CD4-positive, alpha-beta T cell treated with Interleukin-1 beta for 1 hour (primary cell): ENCODE measurements around the gene MYO10.
"Not testable (repeated sequence)": the region's sequence is repeated elsewhere in the genome, so short reads cannot be mapped to it uniquely, and the experiment has no call there.

Source experiments
- DNase-seq, 2 donors: peaks; one replicate each; pipeline ENCODE4 v3.0.0-alpha.2; 2020 to 2022

MYO10 gene

DNA sequence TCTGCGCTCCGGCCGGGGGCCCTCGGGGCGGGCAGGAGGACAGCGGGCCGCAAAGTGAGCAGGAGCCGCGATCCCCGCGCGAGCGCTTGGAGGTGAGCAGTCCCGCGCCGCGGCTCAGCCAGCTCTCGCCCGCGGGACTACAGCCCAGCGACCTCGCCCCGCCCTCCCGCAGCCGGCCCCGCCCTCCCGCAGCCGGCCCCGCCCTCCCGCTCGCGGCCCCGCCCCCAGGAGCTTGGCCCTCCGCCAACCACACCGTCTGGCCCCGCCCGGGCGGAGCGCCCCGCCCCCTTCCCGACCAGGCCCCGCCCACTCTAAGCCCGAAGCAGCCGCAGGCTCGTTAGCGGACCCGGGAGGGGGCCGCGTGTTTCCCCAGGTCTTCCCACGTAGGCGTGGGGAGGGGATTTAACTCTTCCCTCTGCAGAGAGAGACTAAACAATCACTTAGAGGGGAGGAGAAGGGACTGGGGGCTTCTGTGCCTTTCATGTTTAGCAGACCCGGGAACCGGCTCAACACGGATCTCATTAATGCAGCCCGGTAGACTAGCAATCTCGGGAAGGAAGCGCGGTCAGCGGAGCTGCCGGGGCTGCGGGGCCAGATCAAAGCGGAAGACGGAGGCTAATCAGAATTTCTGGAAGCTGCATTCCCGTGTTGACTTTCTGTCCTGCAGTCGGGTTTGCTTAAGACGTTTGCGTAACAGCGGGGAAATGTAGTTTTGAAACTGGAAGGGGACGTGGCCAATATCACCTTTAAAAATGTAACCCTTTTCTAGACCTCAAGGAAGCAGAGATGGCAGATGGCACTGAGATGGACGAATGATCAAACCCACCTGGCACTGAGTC lies at the start of gene MYO10:
TSS of gene MYO10 (minus strand) at position 139 of the 839 bp plus-strand sequence. CDS start 480 bp downstream, outside the sequence.
- DNase-seq = peak; percentile 13 to 49

DNA sequence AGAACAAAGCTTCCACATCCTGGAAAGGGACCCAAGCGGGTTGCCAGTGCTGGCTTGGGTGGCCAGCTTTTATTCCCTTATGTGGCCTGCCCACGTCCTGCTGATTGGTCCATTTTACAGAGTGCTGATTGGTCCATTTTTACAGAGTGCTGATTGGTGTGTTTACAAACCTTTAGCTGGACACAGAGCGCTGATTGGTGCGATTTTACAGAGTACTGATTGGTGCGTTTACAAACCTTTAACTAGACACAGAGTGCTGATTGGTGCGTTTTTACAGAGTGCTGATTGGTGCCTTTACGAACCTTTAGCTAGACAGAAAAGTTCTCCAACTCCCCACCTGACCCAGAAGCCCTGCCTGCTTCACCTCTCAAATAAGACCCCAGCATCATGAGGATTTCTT lies 49.2 kb upstream of the MYO10 start:
- not testable (repeated sequence) for DNase-seq

DNA sequence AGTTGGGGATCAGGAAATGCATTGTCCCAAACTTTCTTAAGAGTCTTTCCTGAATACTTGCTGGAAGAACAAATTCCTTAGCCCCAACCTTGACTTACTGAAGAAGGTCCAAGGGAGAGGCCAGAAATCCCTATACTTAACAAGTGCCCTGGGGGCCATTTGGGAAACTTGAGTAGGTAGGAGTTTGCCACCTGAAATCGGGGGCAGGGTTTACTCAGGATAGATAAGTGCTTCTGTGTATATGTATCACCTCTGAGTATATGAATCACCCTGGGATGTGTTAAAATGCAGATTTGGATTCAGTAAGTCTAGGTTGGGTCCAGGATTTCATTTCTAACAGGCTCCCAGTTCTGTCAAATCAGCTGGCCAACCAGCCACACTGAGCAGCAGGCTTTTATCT lies 47.9 kb upstream of the MYO10 start:
- no peak for DNase-seq

DNA sequence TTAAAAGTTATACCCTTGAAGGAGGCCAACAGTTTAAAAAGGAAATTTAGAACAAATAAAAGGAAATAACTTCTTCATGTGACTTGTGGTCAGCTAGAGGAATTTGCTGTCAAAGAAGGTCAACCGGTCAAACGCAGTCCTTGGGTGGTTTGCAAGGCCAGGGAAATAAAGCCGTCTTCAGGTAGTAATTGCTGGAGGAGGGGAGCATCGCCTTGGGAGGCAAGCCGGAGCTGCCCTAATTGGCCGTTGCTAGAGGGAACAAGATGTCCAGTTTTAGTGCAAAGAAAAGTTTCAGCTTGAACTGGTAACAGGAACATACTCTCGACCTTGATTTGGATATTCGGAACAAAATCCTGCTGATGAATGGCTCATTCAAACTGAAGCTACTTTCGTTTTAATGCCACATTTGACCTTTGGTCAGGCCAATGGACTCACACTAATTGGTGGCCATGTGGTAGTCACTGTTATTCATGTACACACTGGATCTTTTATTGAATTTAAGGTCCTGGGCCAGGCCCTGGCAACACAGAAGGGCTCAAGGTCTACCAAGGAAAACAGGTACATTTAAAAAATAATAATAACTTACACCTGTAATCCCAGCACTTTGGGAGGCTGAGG lies 47.0 kb upstream of the MYO10 start:
- DNase-seq = no peak

DNA sequence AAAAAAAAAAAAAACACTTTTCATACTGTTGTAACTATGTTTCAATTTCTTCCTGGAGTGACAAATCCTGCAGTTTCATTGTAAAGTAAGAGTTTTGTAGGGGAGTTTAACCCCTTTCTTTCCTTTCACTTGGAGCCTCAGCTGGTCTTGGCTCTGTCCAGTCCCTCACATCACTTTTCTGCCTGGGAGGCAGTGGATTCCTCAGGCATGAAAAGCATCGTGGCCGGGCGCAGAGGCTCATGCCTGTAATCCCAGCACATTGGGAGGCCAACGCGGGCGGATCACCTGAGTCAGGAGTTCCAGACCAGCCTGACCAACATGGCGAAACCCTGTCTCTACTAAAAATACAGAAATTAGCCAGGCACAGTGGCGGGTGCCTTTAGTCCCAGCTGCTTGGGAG lies 45.6 kb upstream of the MYO10 start:
- no peak for DNase-seq

DNA sequence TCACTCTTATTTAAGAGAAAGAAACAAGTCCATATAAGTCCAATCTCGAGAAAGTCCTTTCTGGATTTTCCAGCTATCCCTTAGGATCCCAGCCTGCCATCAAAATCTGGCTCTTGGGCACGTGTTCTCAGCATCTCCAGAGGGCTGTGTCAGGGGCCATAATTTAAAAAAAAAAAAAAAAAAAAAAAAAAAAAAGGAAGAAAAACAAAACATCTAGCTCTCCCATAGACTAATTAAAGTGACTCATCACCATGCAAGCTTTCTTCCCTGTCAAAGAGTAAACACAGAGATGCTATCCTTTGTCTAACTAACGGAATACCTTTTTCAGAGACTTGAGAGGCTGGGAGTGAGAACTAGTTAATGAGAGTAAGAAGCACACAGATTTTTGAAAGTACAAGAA lies 44.9 kb upstream of the MYO10 start:
- no peak for DNase-seq

DNA sequence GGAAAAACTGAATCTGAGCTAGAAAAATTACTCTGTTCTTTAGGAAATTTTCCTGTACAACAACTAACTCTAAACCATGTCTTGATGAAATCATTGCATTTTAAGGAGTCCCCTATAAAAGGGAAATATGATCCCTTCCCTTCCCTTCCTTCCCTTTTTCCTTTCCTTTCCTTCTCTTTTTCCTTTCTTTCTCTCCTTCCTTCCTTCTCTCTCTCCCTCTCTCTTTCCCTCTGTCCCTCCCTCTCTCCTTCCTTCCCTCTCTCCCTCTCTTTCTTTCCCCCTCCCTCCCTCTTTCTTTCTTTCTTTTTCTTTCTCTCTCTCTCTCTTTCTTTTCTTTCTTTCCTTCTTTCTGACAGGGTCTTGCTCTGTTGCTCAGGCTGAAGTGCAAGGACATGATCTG lies 42.2 kb upstream of the MYO10 start:
- no peak for DNase-seq

DNA sequence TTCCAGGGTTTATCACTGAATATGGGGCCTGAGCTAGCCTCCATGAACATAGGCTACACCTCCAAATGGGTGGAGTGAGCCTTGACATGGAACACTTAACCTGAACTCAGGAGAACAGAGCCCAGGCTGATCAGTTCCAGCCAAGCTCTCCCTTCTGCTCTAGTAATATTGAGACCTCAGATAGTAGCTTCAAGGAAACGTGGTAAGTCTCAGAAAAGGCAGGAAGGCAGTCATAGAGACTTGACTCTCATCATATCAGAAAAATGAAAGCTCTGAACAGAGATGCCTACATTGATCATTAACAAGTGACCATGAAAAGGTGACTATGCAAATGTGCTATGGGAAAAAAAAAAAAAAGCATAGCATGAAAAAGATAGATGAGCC lies 40.5 kb upstream of the MYO10 start:
- DNase-seq = no peak

DNA sequence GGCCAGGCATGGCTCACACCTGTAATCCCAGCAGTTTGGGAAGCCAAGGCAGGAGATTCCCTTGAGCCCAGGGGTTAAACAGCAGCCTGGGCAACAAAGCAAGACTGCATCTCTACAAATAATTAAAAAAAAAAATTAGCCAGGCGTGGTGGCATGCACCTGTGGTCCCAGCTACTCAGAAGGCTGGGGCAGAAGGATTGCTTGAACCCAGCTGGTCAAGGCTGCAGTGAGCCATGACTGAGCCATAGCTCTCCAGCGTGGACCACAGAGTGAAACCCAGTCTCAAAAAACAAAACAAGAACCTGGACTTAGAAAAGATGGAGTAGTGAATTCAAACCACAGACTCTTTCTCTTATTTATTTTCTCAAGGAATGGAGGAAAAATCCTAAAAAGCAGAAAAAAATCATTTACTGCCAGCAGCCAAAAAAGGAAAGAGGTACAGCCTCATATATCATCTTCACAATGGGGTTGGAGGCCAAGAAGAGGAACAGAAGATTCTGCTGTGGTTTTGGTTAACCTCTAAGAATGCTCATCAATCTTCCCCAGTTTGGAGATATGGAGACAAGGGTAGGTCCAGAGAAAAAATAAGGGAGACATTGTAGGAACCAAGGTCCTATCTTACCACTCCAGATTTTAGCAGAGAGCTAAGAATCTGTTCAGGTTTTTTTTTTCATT lies 40.0 kb upstream of the MYO10 start:
- DNase-seq = no peak

DNA sequence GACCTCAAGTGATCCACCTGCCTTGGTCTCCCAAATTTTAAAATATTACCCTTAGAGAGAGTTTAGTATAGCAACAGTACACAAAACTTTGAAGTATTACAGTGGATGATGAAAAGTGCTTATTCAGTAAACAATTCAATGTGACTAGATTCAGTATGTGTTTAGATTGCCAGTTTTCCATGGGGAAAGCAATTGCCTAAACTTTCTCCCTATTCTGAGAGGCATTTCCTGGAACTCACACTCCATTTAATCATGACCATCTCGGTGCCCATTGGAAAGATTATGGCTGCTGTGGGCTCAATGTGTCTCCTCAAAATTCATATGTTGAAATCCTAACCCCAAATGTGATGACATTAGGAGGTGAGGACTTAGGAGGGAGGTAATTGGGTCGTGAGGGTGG lies 38.9 kb upstream of the MYO10 start:
- no peak for DNase-seq

DNA sequence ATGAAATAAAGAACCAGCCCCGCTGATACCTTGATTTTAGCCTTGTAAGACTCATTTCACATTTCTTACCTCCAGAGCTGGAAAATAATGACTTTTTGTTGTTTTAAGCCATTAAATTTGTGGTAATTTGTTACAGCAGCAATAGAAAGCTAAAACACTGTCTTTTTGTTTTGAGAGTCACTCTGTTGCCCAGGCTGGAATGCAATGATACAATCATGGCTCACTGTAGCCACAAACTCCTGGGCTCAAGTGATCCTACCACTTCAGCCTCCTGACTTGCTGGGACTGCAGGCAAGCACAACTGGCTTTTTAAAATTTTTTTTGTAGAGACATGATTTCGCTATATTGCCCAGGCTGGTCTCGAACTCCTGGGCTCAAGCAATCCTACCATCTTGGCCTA lies 34.7 kb upstream of the MYO10 start:
- no peak for DNase-seq

DNA sequence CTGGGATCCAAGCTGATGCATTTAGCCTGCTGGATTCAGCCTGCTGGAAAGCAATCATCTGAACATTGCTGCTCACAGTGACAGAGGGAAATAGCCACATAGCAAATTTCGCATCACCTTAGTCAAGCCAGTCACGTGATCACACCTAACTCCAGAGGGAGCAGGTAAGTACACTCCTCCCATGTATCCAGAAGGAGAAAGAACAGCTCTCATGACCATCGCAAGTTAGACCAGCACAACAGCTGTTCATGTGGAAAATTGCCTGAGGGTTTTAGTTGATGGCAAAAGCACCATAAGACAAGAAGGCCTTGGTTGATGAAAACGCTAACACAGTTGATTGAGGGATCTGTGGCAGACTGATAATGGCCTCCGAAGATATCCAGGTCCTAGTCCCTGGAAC lies 34.2 kb upstream of the MYO10 start:
- DNase-seq = no peak

DNA sequence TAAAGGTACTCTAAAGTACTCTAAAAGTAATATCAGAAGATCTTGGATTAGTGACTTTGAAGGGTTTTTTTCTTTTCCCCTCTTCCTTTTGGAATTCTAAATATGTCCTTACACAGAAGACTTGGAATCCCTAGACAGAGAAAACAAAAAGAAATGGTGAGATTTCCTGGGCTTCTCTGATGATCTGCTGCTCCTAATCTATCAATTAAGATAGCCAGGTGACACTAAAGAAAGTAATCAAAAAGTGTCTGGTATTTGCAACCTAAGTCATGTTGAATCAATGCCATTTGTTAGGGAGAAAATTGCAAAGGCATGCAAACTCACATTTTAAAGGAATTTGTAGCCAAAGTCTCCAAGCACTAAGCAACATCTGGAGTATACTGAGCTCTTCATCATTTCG lies 29.5 kb upstream of the MYO10 start:
- no peak for DNase-seq

DNA sequence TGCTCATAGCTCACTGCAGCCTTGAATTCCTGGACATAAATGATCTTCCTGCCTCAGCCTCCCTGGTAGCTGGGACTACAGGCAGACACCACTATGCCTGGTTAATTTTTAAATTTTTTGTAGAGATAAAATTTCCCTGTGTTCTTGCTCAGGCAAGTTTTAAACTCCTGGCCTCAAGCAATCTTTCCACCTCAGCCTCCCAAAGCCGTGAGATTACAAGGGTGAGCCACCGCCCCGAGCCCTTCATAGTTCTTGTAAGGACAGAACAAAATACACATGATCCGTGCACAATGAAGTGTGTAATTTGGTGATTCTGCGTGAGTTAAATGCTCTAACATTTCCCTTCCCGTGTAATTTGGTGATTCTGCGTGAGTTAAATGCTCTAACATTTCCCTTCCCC lies 27.7 kb upstream of the MYO10 start:
- DNase-seq = no peak

DNA sequence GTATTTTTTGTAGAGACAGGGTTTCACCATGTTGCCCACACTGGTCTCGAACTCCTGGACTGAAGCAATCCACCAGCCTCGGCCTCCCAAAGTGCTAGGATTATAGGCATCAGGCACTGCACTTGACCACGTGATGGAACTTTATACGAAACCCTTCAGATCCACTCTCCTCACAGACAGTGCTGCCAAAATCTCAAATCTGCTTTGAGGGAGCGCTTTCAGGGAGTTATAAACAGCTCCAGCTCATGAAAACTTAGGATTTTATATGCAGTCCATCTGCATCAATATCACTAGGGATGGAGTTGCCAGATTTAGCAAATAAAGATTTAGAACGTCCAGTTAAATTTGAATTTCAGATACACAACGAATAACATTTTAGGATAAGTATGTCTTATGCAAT lies 25.0 kb upstream of the MYO10 start:
- DNase-seq = no peak

DNA sequence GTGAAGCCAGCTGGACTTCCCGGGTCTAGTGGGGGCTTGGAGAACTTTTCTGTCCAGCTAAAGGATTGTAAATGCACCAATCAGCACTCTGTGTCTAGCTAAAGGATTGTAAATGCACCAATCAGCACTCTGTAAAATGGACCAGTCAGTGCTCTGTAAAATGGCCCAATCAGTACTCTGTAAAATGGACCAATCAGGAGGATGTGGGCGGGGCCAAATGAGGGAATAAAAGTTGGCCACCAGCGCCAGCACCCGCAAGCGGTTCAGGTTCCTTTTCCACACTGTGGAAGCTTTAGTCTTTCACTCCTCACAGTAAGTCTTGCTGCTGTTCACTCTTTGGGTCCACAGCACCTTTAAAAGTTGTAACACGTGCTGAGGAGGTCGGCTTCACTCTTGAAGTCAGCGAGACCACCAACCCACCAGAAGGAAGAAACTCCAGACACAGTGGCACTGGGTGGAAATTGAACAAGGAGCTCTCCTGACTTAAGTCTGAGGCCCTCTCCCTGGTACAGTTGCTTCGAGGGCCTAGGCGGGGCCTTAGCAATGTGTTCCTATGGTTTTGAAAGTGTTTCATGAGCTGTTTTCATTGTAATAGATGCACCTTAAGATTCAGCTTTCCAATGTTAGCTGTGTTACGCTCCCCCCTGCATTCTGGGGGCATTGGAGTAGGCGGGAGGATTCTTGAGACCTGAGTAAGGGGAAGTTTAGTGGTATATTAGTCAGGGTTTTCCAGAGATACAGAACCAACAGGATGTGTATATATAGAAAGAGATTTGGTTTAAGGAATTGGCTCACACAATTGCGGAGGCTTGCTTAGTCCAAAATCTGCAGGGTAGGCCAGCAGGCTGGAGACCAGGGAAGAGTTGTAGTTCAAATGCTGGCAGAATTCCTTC lies 21.5 kb upstream of the MYO10 start:
- DNase-seq = no peak

DNA sequence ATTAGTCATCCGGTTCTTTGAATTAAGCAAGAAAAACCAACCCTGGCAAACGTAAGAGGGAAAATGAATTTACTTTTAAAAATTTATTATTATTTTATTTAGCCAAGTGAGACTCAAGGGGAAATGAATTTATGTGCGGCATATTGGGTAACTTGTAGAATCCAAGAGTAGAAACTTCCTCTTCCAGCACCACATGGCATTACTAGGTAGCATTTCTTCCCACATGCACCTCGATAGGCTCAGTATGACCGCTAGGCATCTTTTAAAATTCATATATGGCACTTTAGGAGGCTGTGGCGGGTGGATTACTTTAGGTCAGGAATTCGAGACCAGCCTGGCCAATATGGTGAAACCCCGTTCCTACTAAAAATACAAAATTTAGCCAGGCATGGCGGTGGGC lies 17.6 kb upstream of the MYO10 start:
- DNase-seq = no peak

DNA sequence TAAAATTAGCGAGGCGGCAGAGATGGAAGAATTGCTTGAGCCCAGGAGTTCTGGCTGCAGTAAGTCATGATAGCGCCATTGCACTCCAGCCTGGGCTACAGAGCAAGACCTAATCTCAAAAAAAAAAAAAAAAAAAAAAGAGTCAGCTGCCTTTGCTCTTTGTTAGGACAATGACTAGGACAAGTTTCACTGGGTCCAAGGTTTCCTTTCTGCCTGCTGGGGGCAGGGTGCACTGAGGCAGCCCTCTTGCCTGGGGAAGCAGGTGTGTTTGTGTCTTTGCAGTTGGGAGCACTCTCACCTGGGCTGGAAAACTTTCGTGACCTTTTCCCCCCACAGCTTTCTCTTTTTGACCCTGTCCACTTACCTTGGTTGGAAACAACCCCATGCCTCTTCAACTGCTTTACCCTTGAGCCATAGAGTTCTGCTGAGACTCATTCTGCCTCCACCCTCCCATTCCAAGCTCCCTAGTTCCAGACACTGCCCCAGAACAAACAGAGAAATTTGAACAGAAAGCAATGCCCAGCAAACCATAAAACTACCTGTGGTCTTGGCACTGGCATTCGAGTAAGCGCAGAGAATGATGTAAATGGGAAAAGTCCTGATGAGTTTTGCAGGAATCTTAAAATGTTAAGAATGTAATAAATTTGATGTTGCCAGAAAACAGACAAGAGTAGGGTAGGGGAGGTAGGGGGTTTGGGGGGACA lies 17.0 kb upstream of the MYO10 start:
- DNase-seq = no peak

DNA sequence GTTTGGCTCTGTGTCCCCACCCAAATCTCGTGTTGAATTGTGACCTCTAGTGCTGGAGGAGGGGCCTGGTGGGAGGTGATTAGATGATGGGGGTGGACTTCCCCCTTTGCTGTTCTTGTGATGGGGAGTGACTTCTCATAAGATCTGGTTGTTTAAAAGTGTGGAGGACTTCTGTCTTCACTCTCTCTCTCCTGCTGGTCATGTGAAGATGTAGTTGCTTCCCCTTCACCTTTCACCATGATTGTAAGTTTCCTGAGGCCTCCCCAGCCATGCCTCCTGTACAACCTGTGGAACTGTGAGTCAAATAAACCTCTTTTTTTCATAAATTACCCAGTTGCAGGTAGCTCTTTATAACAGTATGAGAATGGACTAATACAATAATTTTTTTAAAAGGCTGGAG lies 10.6 kb upstream of the MYO10 start:
- no peak for DNase-seq

DNA sequence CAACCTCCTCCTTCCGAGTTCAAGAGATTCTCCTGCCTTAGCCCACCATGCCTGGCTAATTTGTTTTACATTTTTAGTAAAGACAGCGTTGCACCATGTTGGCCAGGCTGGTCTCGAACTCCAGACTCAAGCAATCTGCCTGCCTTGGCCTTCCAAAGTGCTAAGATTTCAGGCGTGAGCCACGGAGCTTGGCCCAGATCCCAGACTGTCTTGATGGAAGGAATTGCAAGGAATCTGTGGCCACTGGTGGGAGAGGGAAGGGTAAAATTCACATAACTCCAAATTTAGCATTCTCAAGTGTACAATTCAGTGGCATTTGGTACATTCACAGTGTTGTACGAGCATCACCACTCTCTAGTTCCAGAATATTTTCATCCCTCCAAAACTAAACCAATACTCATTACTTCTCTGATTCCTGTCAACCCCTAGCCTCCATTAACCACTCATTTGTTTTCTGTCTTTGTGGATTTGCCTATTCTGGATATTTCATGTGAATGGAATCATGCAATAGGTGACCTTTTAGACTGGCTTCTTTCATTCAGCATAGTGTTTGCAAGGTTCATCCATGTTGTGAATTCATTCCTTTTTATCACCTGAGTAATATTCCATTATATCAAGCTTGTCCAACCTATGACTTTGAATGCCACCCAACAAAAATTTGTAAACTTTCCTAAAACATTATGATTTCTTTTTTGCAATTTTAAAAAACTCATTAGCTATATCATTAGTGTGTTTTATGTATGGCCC lies 8.9 kb upstream of the MYO10 start:
- DNase-seq = no peak

DNA sequence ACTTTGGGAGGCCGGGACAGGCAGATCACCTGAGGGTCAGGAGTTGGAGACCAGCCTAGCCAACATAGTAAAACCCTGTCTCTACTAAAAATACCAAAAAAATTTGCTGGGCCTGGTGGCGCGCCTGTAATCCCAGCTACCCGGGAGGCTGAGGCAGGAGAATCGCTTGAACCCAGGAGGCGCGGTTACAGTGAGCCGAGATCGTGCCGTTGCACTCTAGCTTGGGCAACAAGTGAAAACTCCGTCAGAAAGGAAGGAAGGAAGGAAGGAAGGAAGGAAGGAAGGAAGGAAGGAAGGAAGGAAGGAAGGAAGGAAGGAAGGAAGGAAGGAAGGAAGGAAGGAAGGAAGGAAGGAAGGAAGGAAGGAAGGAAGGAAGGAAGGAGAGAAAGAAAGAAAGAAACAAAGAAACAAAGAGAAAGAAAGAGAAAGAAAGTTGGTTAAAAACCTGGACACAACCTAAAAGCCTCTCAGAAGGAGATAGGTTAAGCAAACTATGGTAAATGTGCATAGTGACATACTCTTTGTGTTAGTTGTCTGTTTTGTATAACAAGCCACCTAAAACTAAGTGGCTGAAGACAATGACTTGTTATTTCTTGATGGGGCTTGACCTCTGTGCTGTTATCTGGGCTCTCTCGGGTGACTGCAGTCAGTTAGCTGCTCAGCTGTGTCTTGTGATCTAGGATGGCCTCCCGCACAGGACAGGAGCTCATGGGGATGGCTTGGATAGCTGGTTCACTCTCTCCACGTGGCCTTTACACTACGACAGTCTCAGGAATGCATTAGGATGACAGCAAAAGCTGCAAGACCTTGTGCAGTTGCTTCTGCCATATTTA lies 8.0 kb upstream of the MYO10 start:
- no peak for DNase-seq
